GM12878 (cell line): ENCODE measurements around the gene COL6A6. TPM values are rescaled to one million over a fixed set of nuclear protein-coding genes. Genes with fewer than 3 reads are reported as not detected.

Experiments
- ATAC-seq: fragments of 200-7000 bp; cut with Tn5 transposase; 3 replicates; pipeline ENCODE4 v1.9.1; 2020; ENCODE audit warnings: mild to moderate bottlenecking, moderate library complexity
- BruUV-seq: library from RNA; stranded (reverse); fragments of 400-500 nt; replicated peaks from 2 replicates; lab custom pipeline; 2021; lab: Mats Ljungman, UMichigan
- CTCF ChIA-PET: fragments of 300-600 bp; sonication (Branson Sonifier 250); formaldehyde crosslinking; extraction: SDS; loops from one replicate; lab custom pipeline; 2021; ENCODE audit warnings: inconsistent platforms; lab: Yijun Ruan, JAX
- POLR2A ChIA-PET: fragments of 350-600 bp; formaldehyde crosslinking; extraction: SDS; loops from one replicate; lab custom pipeline; 2021; ENCODE audit warnings: inconsistent platforms; lab: Charles Lee
- RAD21 ChIA-PET: fragments of 300-600 bp; sonication (Branson Sonifier 250); formaldehyde crosslinking; loops from one replicate; lab custom pipeline; 2023; ENCODE audit warnings: antibody characterized with exemption; ENCODE audit not compliant: unreplicated experiment; lab: Charles Lee
- SMC1A ChIA-PET: fragments of 300-600 bp; sonication (Branson Sonifier 250); formaldehyde crosslinking; loops from one replicate; lab custom pipeline; 2023; ENCODE audit not compliant: unreplicated experiment, uncharacterized antibody; lab: Charles Lee
- DNase-seq: peaks from one replicate; pipeline ENCODE4 v3.0.0-alpha.2; 2011; ENCODE audit warnings: low read depth, low spot score
- FAIRE-seq: peaks from 3 replicates; lab custom pipeline; 2011; peaks lifted over from hg19 to GRCh38; lab: Jason Lieb, UNC
- H2AFZ ChIP-seq: 2 replicates; pipeline ENCODE4 v1.6.0; 2011; ENCODE audit warnings: low read depth, low read length, control low read depth; ENCODE audit not compliant: control insufficient read depth
- H3K27ac ChIP-seq: 2 replicates; pipeline ENCODE4 v1.5.1; 2011; ENCODE audit warnings: control low read depth; ENCODE audit not compliant: control insufficient read depth, insufficient read depth
- H3K27me3 ChIP-seq, 2 experiments: replicated peaks in 1 of 2; 2 replicates each; pipeline versions ENCODE4 v1.6.0 to v1.6.1; 2011; ENCODE audit warnings: low read length in 1 of 2; ENCODE audit not compliant: control insufficient read depth in 2 of 2, insufficient read depth in 2 of 2
- H3K36me3 ChIP-seq, 2 experiments: 2 replicates each; pipeline ENCODE4 v1.5.1; 2011; ENCODE audit warnings: low read length in 1 of 2; ENCODE audit not compliant: control insufficient read depth in 2 of 2, insufficient read depth in 2 of 2
- H3K4me1 ChIP-seq: 2 replicates; pipeline ENCODE4 v1.6.1; 2011; ENCODE audit warnings: mild to moderate bottlenecking, low read length, moderate library complexity, mixed read lengths; ENCODE audit not compliant: control insufficient read depth, insufficient read depth
- H3K4me2 ChIP-seq: 2 replicates; pipeline ENCODE4 v1.6.0; 2011; ENCODE audit warnings: control low read depth; ENCODE audit not compliant: control insufficient read depth, insufficient read depth
- H3K4me3 ChIP-seq: fragments of 200-600 bp; sonication (generic); 2 replicates; pipeline ENCODE4 v1.5.1; 2016
- H3K79me2 ChIP-seq: 2 replicates; pipeline ENCODE4 v1.6.0; 2011; ENCODE audit warnings: low read length; ENCODE audit not compliant: control insufficient read depth, insufficient read depth
- H3K9ac ChIP-seq: 2 replicates; pipeline ENCODE4 v1.8.0; 2011; ENCODE audit warnings: low read length, control low read depth, mixed read lengths; ENCODE audit not compliant: control insufficient read depth, insufficient read depth
- H3K9me3 ChIP-seq: replicated peaks from 3 replicates; pipeline ENCODE4 v1.5.1; 2011; ENCODE audit warnings: mild to moderate bottlenecking, low read length; ENCODE audit not compliant: control insufficient read depth, insufficient read depth
- H4K20me1 ChIP-seq: 2 replicates; pipeline ENCODE4 v1.6.0; 2011; ENCODE audit not compliant: control insufficient read depth, insufficient read depth
- BCL11A ChIP-seq: IDR thresholded peaks from 2 replicates; pipeline ENCODE4 v1.6.1; 2011; ENCODE audit warnings: low read depth, low read length
- BCLAF1 ChIP-seq: fragments of 450-650 bp; IDR thresholded peaks from 2 replicates; pipeline ENCODE4 v1.6.1; 2017; ENCODE audit warnings: antibody characterized with exemption, mild to moderate bottlenecking, moderate library complexity
- CBX3 ChIP-seq: fragments of 200-600 bp; sonication (generic); IDR thresholded peaks from 2 replicates; pipeline ENCODE4 v1.6.1; 2016; ENCODE audit warnings: low read depth, borderline replicate concordance
- FOS ChIP-seq: IDR thresholded peaks from 3 replicates; pipeline ENCODE4 v1.6.1; 2011; ENCODE audit warnings: borderline replicate concordance; ENCODE audit not compliant: insufficient read length; ENCODE audit errors: extremely low read depth
- MEF2B ChIP-seq: fragments of 450-650 bp; IDR thresholded peaks from 2 replicates; pipeline ENCODE4 v1.6.1; 2018; ENCODE audit warnings: mild to moderate bottlenecking, moderate library complexity; ENCODE audit not compliant: partially characterized antibody, poor library complexity, severe bottlenecking
- NFXL1 ChIP-seq: fragments of 450-650 bp; IDR thresholded peaks from 2 replicates; pipeline ENCODE4 v1.6.1; 2017; ENCODE audit warnings: antibody characterized with exemption, mild to moderate bottlenecking, borderline replicate concordance
- NFYA ChIP-seq: IDR thresholded peaks from 2 replicates; pipeline ENCODE4 v1.6.1; 2011; ENCODE audit warnings: low read depth, mild to moderate bottlenecking, low read length, improper control_type of control experiment, borderline replicate concordance
- PAX5 ChIP-seq: IDR thresholded peaks from 2 replicates; pipeline ENCODE4 v1.6.1; 2011; ENCODE audit warnings: low read depth, low read length, borderline replicate concordance
- USF2 ChIP-seq: IDR thresholded peaks from 2 replicates; pipeline ENCODE4 v1.6.1; 2011; ENCODE audit warnings: low read depth, low read length, improper control_type of control experiment, borderline replicate concordance
- ZNF217 ChIP-seq: fragments of 450-650 bp; IDR thresholded peaks from 2 replicates; pipeline ENCODE4 v1.6.1; 2017; ENCODE audit warnings: antibody characterized with exemption, mild to moderate bottlenecking
- ZNF384 ChIP-seq: IDR thresholded peaks from 2 replicates; pipeline ENCODE4 v1.6.1; 2012; ENCODE audit warnings: low read depth, mild to moderate bottlenecking, low read length, improper control_type of control experiment, borderline replicate concordance
- WGBS: methylation state at CpG from one replicate; pipeline ENCODE4 v1.1.6; 2016; ENCODE audit warnings: low lambda C conversion rate; ENCODE audit not compliant: insufficient replicate concordance, insufficient coverage; ENCODE audit errors: missing lambda C conversion rate; 5-methylcytosine and 5-hydroxymethylcytosine counted together
- in situ Hi-C: fragments of 300-500 bp; cut with MboI; formaldehyde crosslinking; loops from 9 replicates; pipeline ENCODE4 v1.14.3; 2018; ENCODE audit warnings: mixed read lengths
- intact Hi-C: fragments of 100-400 bp; cut with micrococcal nuclease; formaldehyde crosslinking; loops from one replicate; pipeline ENCODE4 v1.14.2; 2022; ENCODE audit not compliant: unreplicated experiment
- polyA plus RNA-seq, 11 experiments: library from polyadenylated mRNA; depleted of rRNA in 4 of 11; unstranded in 6 of 11; stranded (reverse) in 5 of 11; fragments of >200 nt; fragmentation: Nextera tagmentation in 4 of 11; fragmentation: Illumina TruSeq in 1 of 11; extraction: Ambion mirVana in 4 of 11; extraction: Trizol in 1 of 11; gene quantifications; 1 replicate in 1 of 11; 2 replicates in 10 of 11; pipeline versions ENCODE4 v1.2.1 to v1.2.3, GENCODE V29; 2011 to 2016; ENCODE audit warnings: inconsistent platforms in 2 of 11, missing spikeins in 2 of 11, low read depth in 1 of 11
- total RNA-seq, 4 experiments: library from RNA; depleted of rRNA in 3 of 4; stranded (reverse); fragments of >200 nt in 3 of 4; fragmentation: Illumina TruSeq in 1 of 4; extraction: Trizol in 1 of 4; gene quantifications; 2 replicates each; pipeline versions ENCODE4 v1.2.1 to v1.2.3, GENCODE V29; 2013 to 2021
- TF ChIP-seq, protein P1 (sequence below): fragments of 450-650 bp; IDR thresholded peaks from 2 replicates; pipeline ENCODE4 v1.6.1; 2017; ENCODE audit warnings: borderline replicate concordance
- TF ChIP-seq, protein P2 (sequence below): IDR thresholded peaks from 2 replicates; pipeline ENCODE4 v1.6.1; 2012; ENCODE audit warnings: low read depth, low read length, improper control_type of control experiment
- TF ChIP-seq, protein P3 (sequence below): fragments of 450-650 bp; formaldehyde crosslinking; IDR thresholded peaks from 2 replicates; pipeline ENCODE4 v1.4.0; 2022; ENCODE audit warnings: mild to moderate bottlenecking, moderate library complexity

Gene COL6A6
- total and polyA plus RNA-seq, 10 of the 15 experiments (the other 5 are each of a cell fraction or from before 2014, with no cell fraction given) = 0.01 to 0.02 TPM; not detected in 8

DNA sequence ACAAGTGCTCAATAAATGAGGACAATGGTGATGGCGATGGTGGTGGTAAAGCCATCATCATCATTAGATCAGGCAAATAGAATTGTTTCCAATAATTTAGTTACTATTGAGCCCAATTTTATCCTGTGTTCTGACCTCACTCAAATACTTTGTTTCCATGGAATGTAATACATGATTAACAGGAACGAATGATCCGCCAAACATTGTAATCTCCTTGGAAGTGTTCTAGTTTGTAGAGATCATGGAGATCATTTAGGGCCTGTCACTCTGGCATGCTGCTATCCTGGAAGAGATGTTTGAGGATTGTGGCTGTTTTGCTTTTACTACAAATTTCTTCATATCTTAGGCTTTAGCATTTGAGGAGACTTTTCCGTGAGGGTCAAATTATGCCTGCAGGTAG lies 2.8 kb downstream of the COL6A6 start (continued):
- TF ChIP-seq NFYA (no peak), FOS (no peak)

DNA sequence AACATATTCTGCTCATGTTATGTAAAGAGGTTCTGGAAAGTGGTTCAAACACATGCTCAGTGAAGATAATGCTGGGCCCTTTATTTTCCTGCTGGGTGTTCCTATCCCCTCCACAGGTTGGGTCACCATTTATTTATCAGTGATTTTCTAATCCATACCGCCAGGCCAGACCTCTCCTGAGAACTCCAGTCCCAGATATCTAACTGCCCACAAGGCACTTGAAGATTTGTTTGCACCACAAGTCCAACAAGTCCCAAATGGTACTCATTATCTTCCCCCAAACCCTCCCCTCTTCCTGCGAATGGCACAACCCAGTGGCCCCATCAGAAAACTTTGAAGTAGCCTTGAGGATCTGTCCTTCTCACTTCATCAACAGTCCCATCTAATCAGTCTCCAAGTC lies 5.4 kb downstream of the COL6A6 start:
- 11% methylated on average over 2 of the region's 2 CpGs for WGBS
- Histone ChIP-seq H4K20me1 (no peaks in the 10 kb centered on the region), H3K9me3 (no peaks in the 10 kb centered on the region), H3K27me3 (peaks cover 0 to 1% of the 10 kb centered on the region in 2 experiments; a peak in 3 of 4 replicates), H3K4me1 (no peaks in the 10 kb centered on the region), H3K4me3 (no peak overlapping the region), H2AFZ (no peak overlapping the region), H3K36me3 (no peaks in the 10 kb centered on the region), H3K4me2 (no peak overlapping the region), H3K79me2 (no peaks in the 10 kb centered on the region), H3K27ac (no peak overlapping the region), H3K9ac (no peak overlapping the region)
- intact Hi-C loops (no loop called here), in situ Hi-C loops (no loop called here)
- no peak for DNase-seq
- no TSS peak for BruUV-seq
- ATAC-seq = no peak
- ChIA-PET RAD21 (no interaction called here), CTCF (no interaction called here), POLR2A (no interaction called here), SMC1A (no interaction called here)
- no peak for FAIRE-seq
- no peak for TF ChIP-seq CBX3
- TF ChIP-seq BCL11A = no peak
- no peak for TF ChIP-seq ZNF384
- TF ChIP-seq, protein P1, sequence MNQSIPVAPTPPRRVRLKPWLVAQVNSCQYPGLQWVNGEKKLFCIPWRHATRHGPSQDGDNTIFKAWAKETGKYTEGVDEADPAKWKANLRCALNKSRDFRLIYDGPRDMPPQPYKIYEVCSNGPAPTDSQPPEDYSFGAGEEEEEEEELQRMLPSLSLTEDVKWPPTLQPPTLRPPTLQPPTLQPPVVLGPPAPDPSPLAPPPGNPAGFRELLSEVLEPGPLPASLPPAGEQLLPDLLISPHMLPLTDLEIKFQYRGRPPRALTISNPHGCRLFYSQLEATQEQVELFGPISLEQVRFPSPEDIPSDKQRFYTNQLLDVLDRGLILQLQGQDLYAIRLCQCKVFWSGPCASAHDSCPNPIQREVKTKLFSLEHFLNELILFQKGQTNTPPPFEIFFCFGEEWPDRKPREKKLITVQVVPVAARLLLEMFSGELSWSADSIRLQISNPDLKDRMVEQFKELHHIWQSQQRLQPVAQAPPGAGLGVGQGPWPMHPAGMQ = no peak
- no peak for TF ChIP-seq USF2
- TF ChIP-seq, protein P2, sequence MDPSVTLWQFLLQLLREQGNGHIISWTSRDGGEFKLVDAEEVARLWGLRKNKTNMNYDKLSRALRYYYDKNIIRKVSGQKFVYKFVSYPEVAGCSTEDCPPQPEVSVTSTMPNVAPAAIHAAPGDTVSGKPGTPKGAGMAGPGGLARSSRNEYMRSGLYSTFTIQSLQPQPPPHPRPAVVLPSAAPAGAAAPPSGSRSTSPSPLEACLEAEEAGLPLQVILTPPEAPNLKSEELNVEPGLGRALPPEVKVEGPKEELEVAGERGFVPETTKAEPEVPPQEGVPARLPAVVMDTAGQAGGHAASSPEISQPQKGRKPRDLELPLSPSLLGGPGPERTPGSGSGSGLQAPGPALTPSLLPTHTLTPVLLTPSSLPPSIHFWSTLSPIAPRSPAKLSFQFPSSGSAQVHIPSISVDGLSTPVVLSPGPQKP = no peak
- no peak for TF ChIP-seq BCLAF1
- no peak for TF ChIP-seq MEF2B
- no peak for TF ChIP-seq ZNF217
- TF ChIP-seq, protein P3, sequence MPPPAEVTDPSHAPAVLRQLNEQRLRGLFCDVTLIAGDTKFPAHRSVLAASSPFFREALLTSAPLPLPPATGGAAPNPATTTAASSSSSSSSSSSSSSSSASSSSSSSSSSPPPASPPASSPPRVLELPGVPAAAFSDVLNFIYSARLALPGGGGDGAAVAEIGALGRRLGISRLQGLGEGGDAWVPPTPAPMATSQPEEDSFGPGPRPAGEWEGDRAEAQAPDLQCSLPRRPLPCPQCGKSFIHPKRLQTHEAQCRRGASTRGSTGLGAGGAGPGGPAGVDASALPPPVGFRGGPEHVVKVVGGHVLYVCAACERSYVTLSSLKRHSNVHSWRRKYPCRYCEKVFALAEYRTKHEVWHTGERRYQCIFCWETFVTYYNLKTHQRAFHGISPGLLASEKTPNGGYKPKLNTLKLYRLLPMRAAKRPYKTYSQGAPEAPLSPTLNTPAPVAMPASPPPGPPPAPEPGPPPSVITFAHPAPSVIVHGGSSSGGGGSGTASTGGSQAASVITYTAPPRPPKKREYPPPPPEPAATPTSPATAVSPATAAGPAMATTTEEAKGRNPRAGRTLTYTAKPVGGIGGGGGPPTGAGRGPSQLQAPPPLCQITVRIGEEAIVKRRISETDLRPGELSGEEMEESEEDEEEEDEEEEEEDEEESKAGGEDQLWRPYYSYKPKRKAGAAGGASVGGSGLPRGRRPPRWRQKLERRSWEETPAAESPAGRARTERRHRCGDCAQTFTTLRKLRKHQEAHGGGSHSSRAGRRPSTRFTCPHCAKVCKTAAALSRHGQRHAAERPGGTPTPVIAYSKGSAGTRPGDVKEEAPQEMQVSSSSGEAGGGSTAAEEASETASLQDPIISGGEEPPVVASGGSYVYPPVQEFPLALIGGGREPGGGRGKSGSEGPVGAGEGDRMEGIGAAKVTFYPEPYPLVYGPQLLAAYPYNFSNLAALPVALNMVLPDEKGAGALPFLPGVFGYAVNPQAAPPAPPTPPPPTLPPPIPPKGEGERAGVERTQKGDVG (CRISPR knock-in tag) = no peak
- TF ChIP-seq NFXL1 = no peak
- TF ChIP-seq PAX5 = no peak
